Trophoblast cell (in vitro differentiated cells and primary cell): ENCODE data around the gene AEN.
A peak's percentile ranks its signal among the peaks of the same experiment; 100 is the strongest.

Source experiments
- DNase-seq, 2 donors: peaks; one replicate each; pipeline ENCODE4 v3.0.0-alpha.2; 2016
- H2AFZ ChIP-seq: 2 replicates; pipeline ENCODE4 v1.6.1; 2013; ENCODE audit warnings: low read length, moderate library complexity, mild to moderate bottlenecking; ENCODE audit not compliant: insufficient read depth, poor library complexity
- H2AK5ac ChIP-seq: 2 replicates; pipeline ENCODE4 v1.6.1; 2013; ENCODE audit warnings: mild to moderate bottlenecking, low read length
- H2BK120ac ChIP-seq: 2 replicates; pipeline ENCODE4 v1.6.1; 2013; ENCODE audit warnings: low read length, mild to moderate bottlenecking, moderate library complexity; ENCODE audit not compliant: insufficient read depth, poor library complexity
- H2BK12ac ChIP-seq: 2 replicates; pipeline ENCODE4 v1.6.1; 2013; ENCODE audit warnings: mild to moderate bottlenecking, low read length, moderate library complexity
- H2BK5ac ChIP-seq: 2 replicates; pipeline ENCODE4 v1.6.1; 2013; ENCODE audit warnings: low read length, low read depth, moderate library complexity, mild to moderate bottlenecking; ENCODE audit not compliant: poor library complexity
- H3K14ac ChIP-seq: 2 replicates; pipeline ENCODE4 v1.6.1; 2013; ENCODE audit warnings: mild to moderate bottlenecking, low read length
- H3K18ac ChIP-seq: 2 replicates; pipeline ENCODE4 v1.6.1; 2013; ENCODE audit warnings: mild to moderate bottlenecking, low read length
- H3K23ac ChIP-seq: 2 replicates; pipeline ENCODE4 v1.6.1; 2013; ENCODE audit warnings: low read length
- H3K27ac ChIP-seq: 2 replicates; pipeline ENCODE4 v1.5.1; 2013; ENCODE audit warnings: low read depth, mild to moderate bottlenecking, inconsistent platforms, low read length, moderate library complexity
- H3K27me3 ChIP-seq: 2 replicates; pipeline ENCODE4 v1.6.1; 2013; ENCODE audit warnings: inconsistent platforms, mild to moderate bottlenecking, low read length, moderate library complexity; ENCODE audit not compliant: insufficient read depth
- H3K36me3 ChIP-seq, 2 experiments: 1 replicate in 1 of 2; 2 replicates in 1 of 2; pipeline ENCODE4 v1.6.1; 2013; ENCODE audit warnings: low read length in 2 of 2, mild to moderate bottlenecking in 2 of 2, moderate library complexity in 1 of 2; ENCODE audit not compliant: insufficient read depth in 2 of 2, control insufficient read depth in 1 of 2
- H3K4ac ChIP-seq: 2 replicates; pipeline ENCODE4 v1.6.1; 2013; ENCODE audit warnings: low read depth, mild to moderate bottlenecking, low read length, moderate library complexity
- H3K4me1 ChIP-seq, 2 experiments: 1 replicate in 1 of 2; 2 replicates in 1 of 2; pipeline ENCODE4 v1.6.1; 2013; ENCODE audit warnings: low read length in 2 of 2, mild to moderate bottlenecking in 2 of 2, moderate library complexity in 1 of 2; ENCODE audit not compliant: insufficient read depth in 2 of 2, control insufficient read depth in 1 of 2
- H3K4me2 ChIP-seq: 2 replicates; pipeline ENCODE4 v1.6.1; 2013; ENCODE audit warnings: inconsistent platforms, mild to moderate bottlenecking, low read length, moderate library complexity
- H3K4me3 ChIP-seq: 2 replicates; pipeline ENCODE4 v1.5.1; 2013; ENCODE audit warnings: mild to moderate bottlenecking, low read depth, low read length, inconsistent platforms
- H3K79me1 ChIP-seq: one replicate; pipeline ENCODE4 v1.6.1; 2013; ENCODE audit warnings: low read length
- H3K79me2 ChIP-seq: 2 replicates; pipeline ENCODE4 v1.6.1; 2013; ENCODE audit warnings: low read length, mild to moderate bottlenecking; ENCODE audit not compliant: control insufficient read depth, insufficient read depth, poor library complexity
- H3K9ac ChIP-seq: 2 replicates; pipeline ENCODE4 v1.6.1; 2013; ENCODE audit warnings: mild to moderate bottlenecking, low read length
- H3K9me3 ChIP-seq: 2 replicates; pipeline ENCODE4 v1.6.1; 2013; ENCODE audit warnings: low read depth, mild to moderate bottlenecking, control low read depth, inconsistent platforms, low read length; ENCODE audit not compliant: insufficient read depth
- H4K12ac ChIP-seq: 2 replicates; pipeline ENCODE4 v1.6.1; 2013; ENCODE audit warnings: low read depth, mild to moderate bottlenecking, low read length, moderate library complexity
- H4K8ac ChIP-seq: 2 replicates; pipeline ENCODE4 v1.6.1; 2013; ENCODE audit warnings: low read depth, mild to moderate bottlenecking, low read length, moderate library complexity
- H4K91ac ChIP-seq: one replicate; pipeline ENCODE4 v1.6.1; 2013; ENCODE audit warnings: low read depth, mild to moderate bottlenecking, low read length, moderate library complexity
- WGBS: extraction: QIAGEN DNeasy Blood & Tissue Kit; methylation state at CpG from one replicate; pipeline ENCODE4 v1.1.7; 2013; ENCODE audit warnings: missing lambda C conversion rate; ENCODE audit not compliant: insufficient read length, insufficient coverage; ENCODE audit errors: extremely low coverage; 5-methylcytosine and 5-hydroxymethylcytosine counted together

Gene AEN

DNA sequence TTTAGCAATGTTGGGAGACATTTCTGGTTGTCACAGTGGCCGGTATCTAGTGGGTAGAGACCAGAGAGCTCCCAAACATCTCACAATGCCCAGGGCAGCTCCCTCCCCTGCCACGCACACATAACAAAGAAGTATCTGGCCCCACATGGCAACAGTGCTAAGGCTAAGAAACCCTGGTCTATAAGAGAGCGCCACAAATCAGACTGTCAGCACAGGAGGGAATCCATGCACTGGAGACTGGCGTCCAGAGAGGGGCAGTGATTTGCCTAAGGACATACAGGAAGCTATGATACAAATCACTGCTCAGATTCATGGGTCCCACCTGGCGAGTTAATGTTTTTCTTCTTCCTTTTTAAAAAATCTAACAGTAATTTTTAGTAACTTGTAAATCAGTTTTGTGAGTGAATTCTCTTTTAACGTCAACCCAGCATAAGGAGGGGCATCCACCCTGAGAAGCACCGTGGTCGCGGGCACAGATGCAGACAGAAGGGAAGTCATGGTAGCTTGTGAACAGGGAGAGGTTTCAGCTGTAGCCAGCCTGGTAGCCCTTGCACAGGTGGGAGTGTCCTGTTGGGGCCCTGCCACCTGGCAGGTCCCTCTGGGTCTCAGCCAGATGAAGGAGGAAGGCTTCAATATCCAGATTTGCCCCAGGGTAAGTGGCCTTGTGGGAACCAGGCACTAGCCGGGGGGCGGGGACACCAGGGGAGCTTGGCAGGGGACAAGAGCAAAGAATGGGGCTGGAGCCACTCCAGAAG, 26.4 kb downstream of the AEN start:
- Histone ChIP-seq H2BK12ac (no peak overlapping the region), H3K36me3 (no peaks in the 10 kb centered on the region), H3K79me1 (no peaks in the 10 kb centered on the region), H3K4ac (no peak overlapping the region), H3K27ac (no peak overlapping the region), H3K4me3 (no peak overlapping the region), H4K8ac (no peak overlapping the region), H2BK120ac (no peak overlapping the region), H4K91ac (no peak overlapping the region), H2AK5ac (no peak overlapping the region), H3K9me3 (peaks cover 2% of the 10 kb centered on the region), H3K9ac (no peak overlapping the region), H4K12ac (no peak overlapping the region), H3K79me2 (no peaks in the 10 kb centered on the region), H2AFZ (no peak overlapping the region), H3K4me1 (peaks cover 3 to 6% of the 10 kb centered on the region in 2 experiments), H3K23ac (no peak overlapping the region), H3K27me3 (no peaks in the 10 kb centered on the region), H2BK5ac (no peak overlapping the region), H3K4me2 (no peak overlapping the region), H3K14ac (no peak overlapping the region), H3K18ac (no peak overlapping the region)
- WGBS, result no CpG with 5 or more reads among the region's 11 CpGs
- no peak for DNase-seq

DNA sequence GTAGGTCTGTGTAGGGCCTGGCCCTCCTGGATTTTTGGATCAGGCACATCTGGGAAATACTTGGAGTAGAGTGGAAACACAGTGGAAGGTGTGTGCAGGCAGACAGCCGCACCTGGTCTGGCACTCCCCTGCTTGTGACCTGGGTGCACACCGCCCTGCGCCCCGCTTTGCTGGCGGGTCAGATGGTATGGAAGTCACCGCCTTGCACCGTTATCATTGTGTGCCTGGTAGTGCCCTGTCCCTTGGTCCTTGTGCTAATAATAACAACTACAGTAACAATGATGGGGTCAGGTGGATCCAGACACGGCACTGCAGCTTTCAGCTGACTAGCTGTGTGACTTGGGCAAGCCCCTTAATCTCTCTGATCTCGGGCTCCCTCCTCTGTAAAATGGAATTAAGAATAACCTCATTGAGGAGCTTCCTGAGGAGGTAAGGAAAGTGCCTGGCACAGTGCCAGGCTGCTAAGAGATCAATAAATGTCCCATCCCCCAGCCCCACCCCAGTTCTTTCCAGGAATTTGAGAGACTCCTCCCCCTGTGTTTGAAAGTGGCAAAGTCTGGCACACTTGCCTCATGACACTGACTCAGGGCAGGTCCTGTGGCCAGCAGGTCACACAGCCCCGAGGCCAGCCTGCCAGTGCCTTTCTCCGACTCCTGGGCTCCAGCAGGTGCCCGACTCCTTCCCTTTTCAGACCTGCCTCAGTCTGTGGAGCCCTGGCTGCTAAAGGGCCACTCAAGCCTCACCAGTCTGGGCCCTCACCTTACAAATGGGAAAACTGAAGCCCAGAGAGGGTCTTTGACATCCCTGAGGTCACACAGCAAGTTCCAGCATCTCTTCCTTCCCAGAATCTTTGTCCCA, 27.4 kb downstream of the AEN start:
- Histone ChIP-seq H3K23ac (no peak overlapping the region), H3K4me2 (no peak overlapping the region)

DNA sequence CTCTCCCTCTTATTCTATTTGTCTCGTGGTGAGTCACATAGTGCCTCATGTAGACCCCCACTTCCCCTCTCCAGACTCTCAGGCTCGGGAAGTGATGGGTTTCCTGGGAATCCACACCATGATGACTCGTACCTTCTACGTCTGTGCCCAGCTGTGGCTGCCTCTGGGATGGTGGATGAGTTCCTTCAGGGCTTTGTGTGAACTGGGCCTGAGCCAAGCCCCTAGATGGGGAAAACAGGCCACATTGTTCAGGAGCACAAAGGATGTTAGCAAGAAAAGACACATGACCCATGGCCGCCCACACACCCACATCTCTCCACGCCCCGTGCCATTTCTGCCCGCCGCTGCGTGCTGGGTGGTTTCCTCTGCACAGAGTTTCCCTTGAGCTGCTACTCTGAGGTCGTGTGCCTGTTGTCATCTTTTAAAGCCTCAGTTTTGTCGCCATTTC, 28.2 kb downstream of the AEN start:
- Histone ChIP-seq H3K9me3 (peaks cover 2% of the 10 kb centered on the region), H3K18ac (no peak overlapping the region), H3K23ac (no peak overlapping the region), H2AFZ (no peak overlapping the region), H3K79me1 (no peaks in the 10 kb centered on the region), H2AK5ac (no peak overlapping the region), H3K4me2 (no peak overlapping the region), H3K79me2 (no peaks in the 10 kb centered on the region), H4K91ac (no peak overlapping the region), H3K4ac (no peak overlapping the region), H3K14ac (no peak overlapping the region), H2BK120ac (no peak overlapping the region), H3K27ac (no peak overlapping the region), H3K9ac (no peak overlapping the region), H3K36me3 (no peaks in the 10 kb centered on the region), H2BK12ac (no peak overlapping the region), H4K12ac (no peak overlapping the region), H4K8ac (no peak overlapping the region), H2BK5ac (no peak overlapping the region), H3K4me1 (peaks cover 3 to 8% of the 10 kb centered on the region in 2 experiments), H3K4me3 (no peak overlapping the region), H3K27me3 (no peaks in the 10 kb centered on the region)
- no CpG with 5 or more reads among the region's 12 CpGs for WGBS
- peak in 1 of 2 donors; percentile 26 for DNase-seq

More for the DNA sequence above, 27.4 kb downstream of the AEN start:
- WGBS, result no CpG with 5 or more reads among the region's 12 CpGs
- no peak for DNase-seq
- H2AFZ ChIP-seq, result no peak overlapping the region
- no peak overlapping the region for H2AK5ac ChIP-seq
- H3K79me2 ChIP-seq, result no peaks in the 10 kb centered on the region
- no peak overlapping the region for H3K18ac ChIP-seq
- peaks cover 3 to 8% of the 10 kb centered on the region in 2 experiments for H3K4me1 ChIP-seq
- no peak overlapping the region for H3K9ac ChIP-seq
- peak overlapping the region; percentile 26 for H4K91ac ChIP-seq
- H2BK12ac ChIP-seq, result no peak overlapping the region
- H3K36me3 ChIP-seq, result no peaks in the 10 kb centered on the region
- no peaks in the 10 kb centered on the region for H3K79me1 ChIP-seq
- no peak overlapping the region for H2BK5ac ChIP-seq
- no peak overlapping the region for H4K12ac ChIP-seq
- H4K8ac ChIP-seq, result no peak overlapping the region
- no peak overlapping the region for H3K4me3 ChIP-seq
- H3K14ac ChIP-seq, result no peak overlapping the region
- H3K4ac ChIP-seq, result no peak overlapping the region
- no peak overlapping the region for H3K27ac ChIP-seq
- no peaks in the 10 kb centered on the region for H3K27me3 ChIP-seq
- H2BK120ac ChIP-seq, result no peak overlapping the region
- H3K9me3 ChIP-seq, result peaks cover 2% of the 10 kb centered on the region

DNA sequence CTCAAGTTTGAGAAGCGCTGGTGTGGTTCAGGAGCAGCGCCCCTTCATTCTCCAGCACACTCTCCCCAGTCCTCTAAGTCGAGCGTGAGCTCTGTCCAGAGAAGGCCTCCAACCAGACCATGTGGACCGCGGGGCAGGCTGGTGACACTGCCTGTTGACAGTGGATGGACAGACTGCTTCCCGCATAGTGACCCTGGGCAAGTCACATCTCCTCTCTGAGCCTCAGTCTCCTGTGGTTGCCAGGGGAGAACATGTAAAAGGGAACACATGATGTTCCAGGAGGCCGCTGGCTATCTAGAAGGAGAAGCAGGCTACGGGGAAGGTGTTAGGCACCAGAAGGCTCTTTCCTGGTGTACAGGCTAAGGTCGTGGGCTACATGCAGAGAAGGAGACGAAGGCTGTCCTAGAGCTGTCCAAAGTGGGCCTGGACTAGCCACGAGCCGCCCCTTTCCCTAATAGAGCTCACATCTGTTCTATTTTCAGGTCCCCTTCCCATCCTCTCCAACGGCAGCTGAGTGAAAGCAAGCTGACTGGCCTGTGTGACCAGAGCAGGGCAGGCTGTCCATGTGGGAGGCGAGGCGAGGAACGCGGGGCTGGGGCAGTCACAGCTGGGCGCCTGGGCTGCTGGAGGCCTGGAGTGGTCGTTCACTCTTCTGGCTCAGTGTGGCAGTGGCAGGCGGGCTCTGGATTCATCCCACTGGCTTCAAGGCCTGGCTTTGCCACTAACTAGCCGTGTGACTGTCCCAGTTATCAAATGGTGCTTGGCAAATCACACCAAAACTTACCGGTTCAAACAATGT, 28.8 kb downstream of the AEN start:
- WGBS, result no CpG with 5 or more reads among the region's 23 CpGs
- no peak overlapping the region for H3K27ac ChIP-seq
- H2AFZ ChIP-seq, result no peak overlapping the region

More for the DNA sequence above, 28.8 kb downstream of the AEN start:
- peaks cover 3 to 8% of the 10 kb centered on the region in 2 experiments for H3K4me1 ChIP-seq
- H3K14ac ChIP-seq, result no peak overlapping the region
- H3K4me3 ChIP-seq, result no peak overlapping the region
- no peak overlapping the region for H3K23ac ChIP-seq
- no peak overlapping the region for H4K8ac ChIP-seq
- H2AK5ac ChIP-seq, result no peak overlapping the region
- H3K27me3 ChIP-seq, result no peaks in the 10 kb centered on the region
- no peak for DNase-seq
- H3K79me2 ChIP-seq, result no peaks in the 10 kb centered on the region
- peaks cover 2% of the 10 kb centered on the region for H3K9me3 ChIP-seq
- no peak overlapping the region for H4K12ac ChIP-seq
- H3K9ac ChIP-seq, result no peak overlapping the region
- H3K36me3 ChIP-seq, result no peaks in the 10 kb centered on the region
- no peak overlapping the region for H2BK5ac ChIP-seq
- peak overlapping the region; percentile 20 for H2BK12ac ChIP-seq
- H2BK120ac ChIP-seq, result no peak overlapping the region
- H3K18ac ChIP-seq, result no peak overlapping the region
- no peaks in the 10 kb centered on the region for H3K79me1 ChIP-seq
- no peak overlapping the region for H4K91ac ChIP-seq
- no peak overlapping the region for H3K4me2 ChIP-seq
- no peak overlapping the region for H3K4ac ChIP-seq
